ENCODE results near the gene ZNF609.

ZNF609 gene

DNA sequence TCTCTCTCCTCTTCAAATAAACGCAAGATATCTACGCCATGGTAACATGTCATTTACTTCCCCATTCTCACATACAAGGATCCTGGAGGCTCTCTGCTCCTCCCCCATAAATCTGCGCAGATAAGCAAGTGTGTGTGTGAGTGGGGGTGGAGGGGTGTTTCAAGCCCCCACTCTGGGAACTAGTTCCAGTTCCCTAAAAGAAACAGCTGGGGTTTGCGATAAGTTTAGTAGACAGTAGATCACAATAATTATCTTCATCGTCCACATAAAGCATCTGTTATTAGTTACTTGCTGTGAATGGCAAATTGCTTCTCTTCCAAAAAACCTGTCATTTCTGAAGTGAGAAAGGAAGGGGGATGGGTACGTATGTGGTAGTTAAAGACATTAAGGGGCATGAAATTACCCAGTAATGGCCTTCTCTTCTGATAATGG lies 235.2 kb downstream of the ZNF609 start:
- no peak for DNase-seq (ENCODE audit: low read depth)

DNA sequence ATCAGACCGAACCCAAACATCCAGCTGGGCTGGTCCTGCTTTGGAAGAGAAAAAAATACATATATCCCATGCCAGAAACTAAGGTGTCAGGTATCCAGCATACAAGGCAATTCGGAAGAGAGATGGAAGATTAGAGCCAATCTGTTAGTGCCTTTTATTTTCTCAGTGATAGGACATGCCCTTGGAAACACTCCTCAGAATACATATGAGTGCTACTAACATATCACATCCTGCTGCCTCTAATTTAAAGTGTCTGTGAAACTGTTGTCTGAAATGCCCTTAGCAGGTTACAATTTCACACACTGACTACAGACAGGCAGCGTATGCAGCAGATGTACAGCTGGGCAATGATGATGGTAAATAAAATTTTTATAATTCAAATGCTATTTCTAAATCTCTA lies 236.1 kb downstream of the ZNF609 start:
- no peak for DNase-seq (ENCODE audit: low read depth)

DNA sequence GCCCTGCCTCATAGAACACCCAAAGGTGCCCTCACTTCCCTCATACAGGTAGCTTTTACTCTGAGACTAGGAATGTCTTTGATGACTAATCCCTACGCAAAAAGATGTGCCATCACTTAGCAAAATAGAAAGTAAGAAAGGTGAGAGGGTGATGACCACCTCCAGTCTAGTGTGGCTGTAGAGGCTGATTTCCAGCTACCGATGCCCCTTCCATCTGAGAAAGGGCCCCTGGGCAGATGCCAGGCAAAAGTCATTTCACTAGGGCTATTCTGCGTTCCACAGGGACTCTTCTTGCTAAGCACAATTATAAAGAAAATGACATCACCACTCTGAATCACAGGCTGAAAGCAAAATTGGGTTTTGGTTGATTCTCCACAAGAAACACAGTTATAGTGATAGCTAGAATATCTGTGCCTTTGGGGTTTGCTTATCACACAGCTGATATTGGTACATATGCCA lies 237.6 kb downstream of the ZNF609 start:
- no peak for DNase-seq (ENCODE audit: low read depth)

DNA sequence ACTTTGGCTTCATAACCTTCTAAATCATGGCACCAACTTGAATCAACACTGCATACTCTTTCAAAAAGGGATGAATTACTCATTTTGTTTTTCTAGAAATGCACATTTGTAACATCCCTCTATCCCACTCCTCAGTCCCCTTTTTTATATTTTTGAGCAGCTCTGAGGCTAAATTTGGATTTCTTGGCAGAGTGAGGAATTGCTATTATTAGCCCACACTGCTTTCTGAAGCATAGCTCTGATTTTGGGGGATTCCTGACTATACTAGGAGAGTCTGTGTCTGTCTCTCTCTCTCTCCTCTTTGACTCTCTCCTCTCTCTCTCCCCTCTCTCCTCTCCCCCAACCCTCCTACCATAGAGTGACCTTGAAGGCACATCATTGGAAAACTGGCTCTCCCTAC lies 238.4 kb downstream of the ZNF609 start:
- no peak for DNase-seq (ENCODE audit: low read depth)

DNA sequence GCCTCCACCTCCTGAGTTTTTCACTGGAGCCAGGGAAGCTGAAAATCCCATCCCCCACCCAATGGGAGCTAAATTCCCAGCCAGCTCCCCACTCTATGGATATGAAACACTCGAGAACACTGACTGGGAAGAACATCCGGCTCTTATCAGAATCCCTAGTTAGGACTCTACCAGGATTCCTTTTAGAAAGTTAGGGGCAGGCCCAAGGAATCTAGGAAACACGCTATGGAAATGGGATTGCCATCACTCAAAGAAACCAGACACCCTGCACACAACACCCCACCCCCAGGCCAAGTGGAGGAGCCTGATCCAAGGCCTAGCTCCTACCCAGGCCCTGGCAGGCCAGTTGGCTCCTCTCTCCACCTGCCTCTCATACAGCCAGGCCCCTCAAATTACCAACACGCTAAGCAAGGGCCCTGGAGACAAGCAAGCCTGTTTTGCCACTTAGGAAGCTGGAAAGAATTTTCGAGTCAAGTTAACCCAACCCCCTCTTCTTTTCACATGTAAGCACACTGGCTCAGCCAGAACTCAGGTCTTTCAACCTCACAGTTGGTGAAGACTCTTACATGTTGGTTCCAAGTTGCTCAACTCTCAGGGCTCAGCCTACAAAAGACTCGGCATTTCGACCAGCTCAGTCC lies 239.5 kb downstream of the ZNF609 start:
- DNase-seq (ENCODE audit: low read depth), result no peak

DNA sequence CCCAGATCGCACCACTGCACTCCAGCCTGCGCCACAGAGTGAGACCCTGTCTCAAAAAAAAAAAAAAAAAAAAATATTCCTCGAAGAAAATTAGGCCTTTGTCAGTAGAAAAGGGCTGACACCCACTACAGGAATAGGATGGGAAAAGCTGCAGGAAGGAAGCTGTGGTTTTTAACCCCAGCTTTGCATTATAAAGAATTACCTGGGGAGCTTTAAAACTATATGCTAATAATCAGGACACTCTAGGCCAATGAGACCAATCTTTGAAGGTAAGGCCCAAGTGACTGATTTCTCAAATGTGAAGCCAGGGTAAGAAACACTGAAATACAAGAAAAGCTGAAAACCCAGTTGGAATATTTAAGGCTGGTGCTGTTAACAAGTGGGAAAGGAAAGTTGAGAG lies 240.7 kb downstream of the ZNF609 start:
- no peak for DNase-seq (ENCODE audit: low read depth)

DNA sequence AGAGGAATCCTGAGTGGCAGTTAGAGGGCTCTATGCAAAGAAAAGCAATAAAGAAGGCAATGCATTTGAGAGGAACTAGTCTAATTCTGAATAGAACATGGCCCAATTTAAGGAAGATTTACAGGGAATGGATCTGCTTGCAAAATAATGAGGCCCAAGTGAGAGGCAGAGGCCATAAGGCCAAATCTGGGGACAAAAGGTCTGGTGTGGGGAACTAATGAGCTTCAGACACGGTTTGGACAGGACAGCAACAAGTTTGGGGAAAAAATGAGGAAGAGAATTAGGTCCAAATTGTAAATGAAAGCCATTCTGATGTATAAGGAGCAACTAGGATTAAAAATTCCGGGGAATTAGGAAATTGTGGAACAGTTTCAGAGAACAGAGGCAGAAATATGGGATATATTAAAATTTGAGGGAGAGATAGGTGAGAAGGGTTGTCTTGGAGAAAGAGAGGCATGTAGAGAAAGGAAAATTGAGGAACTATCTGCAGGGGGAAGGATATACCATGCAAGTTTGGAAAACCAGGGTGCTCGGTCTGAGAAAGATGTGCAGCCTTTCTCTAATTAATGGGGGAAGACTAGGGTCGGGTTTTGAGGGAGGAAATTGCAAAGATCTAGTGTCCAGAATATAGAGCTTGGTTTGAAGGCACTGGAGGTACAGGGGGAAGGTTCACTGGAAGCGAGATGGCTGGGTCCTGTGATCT lies 241.3 kb downstream of the ZNF609 start:
- DNase-seq (ENCODE audit: low read depth), result no peak

DNA sequence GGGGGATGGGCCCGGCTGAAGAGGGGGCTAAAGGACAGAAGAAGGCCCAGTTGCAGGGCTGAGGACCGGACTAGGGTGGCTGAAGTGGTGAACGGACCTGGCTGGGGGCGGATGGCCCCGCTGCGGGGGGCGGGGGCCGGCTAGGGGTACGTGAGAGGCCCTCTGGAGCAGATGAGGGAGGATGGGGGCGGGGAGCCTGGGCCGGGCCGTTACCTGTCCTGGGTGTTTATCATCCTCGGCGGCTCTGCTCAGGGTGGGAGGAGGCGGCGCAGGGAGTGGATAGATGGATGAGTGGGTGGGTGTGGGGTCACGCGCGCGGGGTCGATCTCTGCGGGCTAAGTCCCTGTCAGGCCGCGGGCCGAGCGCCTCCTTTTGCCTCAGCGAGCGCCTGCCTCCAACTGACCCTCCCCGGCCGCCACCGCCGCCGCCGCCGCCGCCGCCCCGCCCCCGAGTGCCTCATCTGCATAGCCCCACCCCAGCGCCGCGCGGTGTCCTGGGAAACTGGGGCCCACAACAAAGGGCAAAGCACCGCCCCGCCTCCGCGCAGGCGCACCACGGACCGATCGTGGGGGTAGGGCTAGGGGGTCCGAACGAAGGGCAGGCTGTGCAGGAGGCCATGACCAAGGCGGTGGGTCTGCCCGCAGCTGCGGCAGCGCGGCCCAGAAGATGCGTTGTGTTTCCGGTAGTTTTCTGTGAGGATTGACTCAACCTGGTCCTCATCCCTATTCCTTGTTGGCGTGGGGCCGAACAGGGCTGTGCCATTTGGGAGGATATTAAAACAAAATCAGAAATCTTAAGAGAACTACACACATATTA lies 242.6 kb downstream of the ZNF609 start:
- DNase-seq (ENCODE audit: low read depth), result peak; percentile 96

DNA sequence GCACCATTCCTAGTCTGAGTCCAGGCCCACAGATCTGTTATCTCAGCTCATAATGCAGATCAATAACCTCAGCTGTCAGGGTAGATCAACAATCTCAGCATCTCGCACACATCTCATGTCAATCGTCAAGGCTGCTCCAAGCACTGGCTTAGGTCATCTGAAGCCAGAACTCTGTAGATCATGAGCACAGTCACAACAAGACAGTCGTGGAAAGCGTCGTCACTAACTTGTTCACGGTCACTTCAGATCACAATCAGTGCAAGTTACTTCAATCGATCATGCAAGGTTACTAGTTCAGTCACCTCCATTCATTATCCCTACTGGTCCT lies 243.2 kb downstream of the ZNF609 start:
- DNase-seq (ENCODE audit: low read depth), result no peak

DNA sequence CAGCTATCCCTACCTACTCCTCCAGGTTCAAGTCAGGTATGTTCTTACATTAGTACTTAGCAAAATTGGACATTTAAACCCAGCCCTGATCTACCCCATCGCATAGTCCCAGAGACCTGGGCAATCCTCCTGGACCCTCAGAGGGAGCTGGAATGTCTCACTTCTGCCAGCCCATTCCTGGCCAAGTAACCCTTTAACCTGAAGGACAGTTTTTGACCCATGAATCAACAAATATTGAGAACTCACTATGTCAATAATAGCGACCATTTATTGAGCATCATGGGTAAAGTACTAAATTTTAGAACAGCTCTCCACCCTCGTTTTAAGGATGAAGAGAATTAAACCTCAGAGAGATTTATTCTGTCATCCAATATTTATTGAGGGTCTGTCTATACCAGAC lies 244.6 kb downstream of the ZNF609 start:
- no peak for DNase-seq (ENCODE audit: low read depth)

DNA sequence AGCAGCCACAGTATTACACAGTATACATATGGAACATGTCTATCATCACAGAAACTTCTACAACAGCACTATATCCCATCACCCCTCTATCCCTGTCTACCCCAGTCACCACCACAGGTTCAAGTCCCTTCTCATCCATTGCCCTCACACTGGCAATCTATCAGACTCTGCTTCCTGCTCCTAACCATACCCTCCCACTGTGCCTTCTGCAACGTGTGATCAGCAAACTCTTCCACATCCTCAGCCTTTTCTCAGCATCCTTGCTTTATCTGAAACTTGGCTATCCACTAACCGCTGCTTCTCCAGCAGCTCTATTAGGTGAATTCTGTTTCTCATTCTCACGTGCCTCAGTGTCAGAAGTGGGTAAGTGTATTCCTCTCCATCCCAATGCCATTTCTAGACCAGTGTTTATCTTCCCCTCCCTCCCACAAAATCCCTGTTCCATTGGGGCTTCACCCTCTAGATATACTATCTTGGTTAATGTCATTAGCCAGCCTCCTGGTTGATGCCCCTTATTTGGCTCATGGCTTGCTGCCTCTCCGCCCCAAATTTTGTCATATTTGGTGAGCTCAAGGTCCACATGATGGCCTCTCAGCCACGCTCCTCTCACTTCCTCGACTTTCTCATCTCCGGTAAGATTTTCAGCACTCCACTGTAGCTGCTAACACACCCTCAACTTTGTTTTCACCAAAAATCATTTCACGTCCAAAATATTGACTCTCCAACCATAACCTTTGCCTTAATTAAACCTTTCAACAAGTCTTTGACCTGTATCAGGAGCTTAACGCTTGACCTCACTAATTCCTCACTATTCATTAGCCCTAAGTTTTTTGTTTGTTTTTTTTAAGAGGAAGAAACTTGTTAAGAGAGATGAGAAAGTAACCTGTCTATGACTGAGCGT lies 245.9 kb downstream of the ZNF609 start:
- no peak for DNase-seq (ENCODE audit: low read depth)

DNA sequence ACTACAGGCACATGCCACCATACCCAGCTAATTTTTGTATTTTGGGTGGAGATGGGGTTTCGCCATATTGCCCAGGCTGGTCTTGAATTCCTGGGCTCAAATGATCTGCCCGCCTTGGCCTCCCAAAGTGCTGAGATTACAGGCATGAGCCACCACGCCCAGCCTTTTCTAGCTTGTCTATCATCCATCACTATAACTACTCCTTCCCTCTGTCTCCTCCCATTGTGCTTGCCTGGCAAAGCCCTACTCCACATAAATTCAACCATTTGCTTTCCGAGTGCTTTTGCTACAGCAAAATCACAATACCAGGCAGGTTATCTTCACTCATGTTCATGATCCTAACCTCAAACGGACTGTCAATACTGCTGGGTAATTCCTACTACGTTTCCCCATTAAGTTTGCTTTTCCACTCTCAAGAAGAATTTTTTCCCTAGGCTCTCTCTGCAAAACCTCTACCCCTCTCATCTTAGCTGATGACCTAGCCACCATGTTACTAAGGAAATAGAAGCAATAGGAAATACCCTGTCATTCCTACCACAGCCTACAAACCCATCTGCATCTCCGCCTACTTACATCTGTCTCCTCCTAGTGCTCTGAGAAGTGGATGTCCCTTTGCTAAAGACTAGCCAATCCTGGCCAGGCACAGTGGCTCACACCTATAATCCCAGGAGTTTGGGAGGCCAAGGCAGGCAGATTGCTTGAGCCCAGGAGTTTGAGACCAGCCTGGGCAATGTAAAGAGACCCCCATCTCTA lies 250.5 kb downstream of the ZNF609 start:
- no peak for DNase-seq (ENCODE audit: low read depth)

DNA sequence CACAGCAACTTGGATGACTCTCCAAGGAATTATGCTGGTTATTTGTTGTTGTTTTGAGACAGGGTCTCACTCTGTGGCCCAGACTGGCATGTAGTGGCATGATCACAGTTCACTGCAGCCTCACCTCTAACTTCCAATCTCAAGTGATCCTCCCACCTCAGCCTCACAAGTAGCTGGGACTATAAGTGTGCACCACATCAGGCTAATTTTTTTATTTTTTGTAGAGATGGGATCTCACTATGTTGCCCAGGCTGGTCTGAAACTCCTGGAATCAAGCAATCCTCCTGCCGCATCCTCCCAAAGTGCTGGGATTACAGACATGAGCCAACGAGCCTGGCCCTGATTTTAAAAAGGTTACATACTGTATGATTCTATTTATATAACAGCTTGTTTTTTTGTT lies 252.0 kb downstream of the ZNF609 start:
- no peak for DNase-seq (ENCODE audit: low read depth)

DNA sequence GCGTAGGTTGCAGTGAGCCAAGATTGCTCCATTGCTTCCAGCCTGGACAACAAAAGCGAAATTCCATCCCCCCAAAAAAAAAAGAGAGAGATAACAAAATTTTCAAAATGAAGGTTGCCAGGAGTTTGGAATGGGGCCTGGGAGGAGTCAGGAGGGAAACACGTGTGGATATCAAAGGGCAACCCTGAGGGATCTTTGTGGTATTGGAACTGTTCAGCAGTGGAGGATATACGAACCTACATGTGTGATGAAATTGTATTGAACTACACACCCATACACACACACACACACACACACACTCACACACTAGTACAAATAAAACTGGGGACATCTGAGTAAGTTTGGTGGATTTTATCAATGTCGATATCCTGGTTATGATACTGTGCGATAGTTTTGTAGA lies 253.2 kb downstream of the ZNF609 start:
- DNase-seq (ENCODE audit: low read depth), result no peak

DNA sequence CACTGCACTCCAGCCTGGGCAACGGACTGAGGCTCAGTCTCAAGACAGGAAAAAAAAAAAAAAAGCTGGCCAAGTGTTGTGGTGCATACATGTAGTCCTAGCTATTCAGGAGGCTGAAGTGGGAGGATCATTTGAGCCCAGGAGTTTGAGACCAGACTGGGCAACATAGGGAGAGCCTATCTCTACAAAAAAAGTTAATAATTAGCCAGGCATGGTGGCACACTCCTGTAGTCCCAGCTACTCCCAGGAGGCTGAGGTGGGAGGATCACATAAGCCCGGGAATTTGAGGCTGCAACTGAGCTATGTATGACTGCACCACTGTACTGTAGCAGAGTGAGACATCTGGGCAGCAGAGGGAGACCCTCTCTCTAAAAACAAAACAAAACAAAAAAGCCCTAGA lies 256.1 kb downstream of the ZNF609 start:
- DNase-seq (ENCODE audit: low read depth), result no peak

DNA sequence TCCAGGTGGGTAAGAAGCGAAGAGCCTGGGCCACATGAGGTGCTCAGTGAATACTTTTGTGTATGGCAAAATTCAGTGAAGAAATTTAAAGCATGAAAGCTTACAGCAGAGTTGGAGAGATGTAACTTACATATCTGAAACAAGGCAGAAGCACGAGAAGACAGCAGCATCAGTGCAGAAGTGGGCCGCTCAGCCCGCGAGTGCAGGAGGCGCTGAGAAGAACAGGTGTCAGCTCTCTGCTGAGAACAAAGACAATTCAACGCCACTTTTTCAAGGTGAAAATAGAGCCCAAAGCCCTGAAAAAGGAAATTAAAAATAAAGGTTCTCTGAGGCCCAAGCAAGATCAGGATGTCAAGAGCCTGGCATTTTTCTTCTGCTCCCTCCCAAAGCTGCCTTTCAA lies 256.8 kb downstream of the ZNF609 start:
- DNase-seq (ENCODE audit: low read depth), result no peak

DNA sequence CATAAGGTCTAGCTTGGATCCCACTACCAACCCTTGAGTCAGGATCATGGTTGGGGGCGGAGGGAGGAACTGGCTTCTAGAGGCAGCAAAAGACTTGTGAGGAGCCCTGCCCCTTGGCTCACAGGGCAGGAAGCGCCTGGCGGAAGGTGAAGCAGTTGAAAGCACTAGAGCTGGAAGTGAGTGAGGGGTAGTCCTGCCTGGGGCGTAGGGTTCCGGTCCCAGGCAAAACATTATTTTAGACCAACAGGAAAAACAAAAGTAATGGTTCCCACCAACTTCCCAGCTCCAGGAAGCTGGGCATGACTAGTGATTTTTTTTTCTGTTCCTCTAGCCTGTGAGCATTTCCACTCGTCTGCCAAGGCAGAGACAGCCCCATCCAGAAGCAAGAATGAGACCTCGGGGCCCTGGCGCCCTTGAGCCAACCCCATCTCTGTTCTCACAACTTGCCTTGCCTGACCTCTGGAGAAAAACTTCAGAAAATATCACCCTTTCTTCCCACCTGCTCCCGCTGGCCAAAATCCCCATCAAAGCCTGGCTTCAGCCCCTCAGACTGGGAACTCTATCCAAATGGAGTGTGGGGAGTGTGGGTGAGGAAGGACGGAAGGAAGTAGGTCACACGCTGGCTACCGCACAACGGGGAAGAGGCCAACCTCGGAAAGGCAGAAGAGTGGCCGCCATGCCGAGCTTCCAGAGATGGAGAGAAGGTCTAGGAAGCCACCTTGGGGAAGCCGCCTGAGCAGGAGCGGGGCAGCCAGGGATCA lies 257.5 kb downstream of the ZNF609 start:
- no peak for DNase-seq (ENCODE audit: low read depth)

DNA sequence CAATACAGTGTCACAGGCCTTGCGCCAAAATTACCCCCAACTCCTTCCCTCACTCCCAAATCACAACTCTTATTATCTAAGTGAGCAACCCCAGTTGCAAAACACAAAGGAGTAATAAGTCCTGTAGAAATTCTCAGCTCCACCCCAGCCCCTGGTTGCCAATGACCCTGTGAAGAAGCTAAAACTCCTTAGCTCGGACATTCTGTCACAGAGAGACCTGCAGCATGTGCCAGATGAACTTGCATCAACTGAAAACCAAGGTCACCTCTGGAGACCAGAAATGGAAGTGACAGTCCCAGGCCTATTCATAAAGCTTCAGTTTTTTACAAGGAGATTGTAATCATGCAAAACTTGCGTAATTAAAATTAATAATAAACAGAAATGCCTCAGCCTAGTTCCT lies 259.8 kb downstream of the ZNF609 start:
- DNase-seq (ENCODE audit: low read depth), result no peak

DNA sequence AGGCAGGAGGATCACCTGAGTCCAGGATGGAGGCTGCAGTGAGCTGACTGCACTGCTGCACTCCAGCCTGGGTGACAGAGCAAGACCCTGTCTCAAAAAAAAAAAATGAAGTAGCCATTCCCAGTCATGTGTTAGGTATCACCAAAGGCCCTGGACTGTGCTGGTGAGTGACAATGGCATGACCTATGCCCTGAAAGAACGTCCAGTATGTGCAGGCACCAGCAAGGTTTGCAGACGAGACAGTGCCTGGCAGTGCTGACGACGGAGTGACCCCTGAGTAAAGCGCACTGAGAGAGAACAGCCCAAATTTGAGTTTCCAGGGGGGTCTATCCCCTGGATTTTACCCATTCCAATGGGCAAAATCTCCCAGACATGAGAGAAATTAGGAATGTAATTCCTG lies 269.8 kb downstream of the ZNF609 start:
- no peak for DNase-seq (ENCODE audit: low read depth)

DNA sequence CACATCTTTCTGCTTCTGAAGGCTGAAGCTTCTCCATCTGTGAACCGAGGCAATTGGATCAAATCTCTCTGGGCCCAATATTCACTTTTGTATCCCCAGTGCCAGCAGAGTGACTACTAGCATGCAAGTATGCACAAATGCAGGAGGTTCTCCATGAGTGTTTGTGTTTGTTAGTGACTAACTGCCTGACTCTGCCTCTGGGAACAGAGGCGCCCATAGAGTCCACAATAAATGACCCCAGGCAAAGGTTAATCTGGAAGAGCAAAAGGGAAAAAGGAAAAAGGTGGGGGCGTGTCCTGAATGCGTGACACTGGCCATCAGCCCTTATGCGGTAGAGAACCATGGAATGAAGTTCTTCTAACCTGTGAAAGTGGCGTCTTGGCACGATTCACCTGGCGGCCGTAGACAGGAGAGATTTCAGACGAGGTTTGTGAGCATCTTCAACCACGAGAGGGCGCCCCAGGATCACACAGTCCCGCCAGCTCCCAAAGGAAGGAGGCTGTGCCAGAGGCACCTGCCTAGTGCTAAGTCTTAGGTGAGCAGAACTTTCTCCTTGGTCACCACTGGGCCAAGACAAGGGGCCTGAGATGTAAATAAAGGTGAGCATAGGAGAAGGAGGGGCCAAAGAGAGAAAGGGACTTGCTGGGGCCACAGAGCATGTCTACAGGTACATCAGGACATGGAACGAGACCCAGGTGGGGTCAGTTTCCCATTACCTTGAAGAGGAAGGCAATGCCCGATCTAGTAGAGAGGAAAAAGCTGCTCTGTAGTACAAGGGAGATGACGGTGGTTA lies 270.8 kb downstream of the ZNF609 start:
- DNase-seq (ENCODE audit: low read depth), result peak; percentile 77
